ES-I3 (cell line): ENCODE results near the gene CFAP44.
A peak's percentile ranks its signal among the peaks of the same experiment; 100 is the strongest.
"Not testable (repeated sequence)": the region's sequence is repeated elsewhere in the genome, so short reads cannot be mapped to it uniquely, and the experiment has no call there.

Experiments
- H3K36me3 ChIP-seq: 2 replicates; pipeline ENCODE4 v1.6.1; 2013; ENCODE audit warnings: mild to moderate bottlenecking, low read length, control low read depth, moderate library complexity; ENCODE audit not compliant: insufficient read depth
- H3K4me1 ChIP-seq: 2 replicates; pipeline ENCODE4 v1.6.1; 2013; ENCODE audit warnings: mild to moderate bottlenecking, control low read depth, low read length; ENCODE audit not compliant: insufficient read depth
- H3K9ac ChIP-seq: 2 replicates; pipeline ENCODE4 v1.6.1; 2013; ENCODE audit warnings: low read depth, mild to moderate bottlenecking, low read length, moderate library complexity
- H3K9me3 ChIP-seq: 2 replicates; pipeline ENCODE4 v1.6.1; 2013; ENCODE audit warnings: mild to moderate bottlenecking, low read length, moderate library complexity; ENCODE audit not compliant: control insufficient read depth, insufficient read depth

CFAP44 gene

GRCh38 chr3:113441051-113441770 is at the start of gene CFAP44:
CFAP44 (minus strand) TSS chr3:113441493; CDS start chr3:113433664, 7,829 bp downstream.
- Histone ChIP-seq H3K9me3 (no peaks in the 10 kb centered on the region), H3K4me1 (no peaks in the 10 kb centered on the region), H3K36me3 (no peaks in the 10 kb centered on the region), H3K9ac (peak within 1 kb of the TSS; percentile 61; the same call in 1 of the 2 replicates)

- peaks cover 4% of the 10 kb centered on the region; the same call in 1 of the 2 replicates for H3K9me3 ChIP-seq
- H3K36me3 ChIP-seq = no peaks in the 10 kb centered on the region
- no peaks in the 10 kb centered on the region for H3K4me1 ChIP-seq
- H3K9ac ChIP-seq = no peak overlapping the region
Measured at GRCh38 chr3:113485161-113485609, 43.9 kb upstream of the CFAP44 start.

- H3K4me1 ChIP-seq = no peaks in the 10 kb centered on the region
- H3K9me3 ChIP-seq = no peaks in the 10 kb centered on the region
- no peak overlapping the region for H3K9ac ChIP-seq
- 0 out of 2 replicates have a peak, but pooled peaks cover 5% of the 10 kb centered on the region for H3K36me3 ChIP-seq
Measured at GRCh38 chr3:113468539-113468938, 27.2 kb upstream of the CFAP44 start.

GRCh38 chr3:113461488-113461887 is 20.2 kb upstream of the CFAP44 start:
- H3K4me1 ChIP-seq = no peaks in the 10 kb centered on the region
- H3K9me3 ChIP-seq = no peaks in the 10 kb centered on the region
- H3K36me3 ChIP-seq = peaks cover 6% of the 10 kb centered on the region; the same call in 1 of the 2 replicates
- H3K9ac ChIP-seq = no peak overlapping the region

GRCh38 chr3:113458554-113458953 is 17.3 kb upstream of the CFAP44 start:
- H3K9ac ChIP-seq, H3K36me3 ChIP-seq, H3K4me1 ChIP-seq, H3K9me3 ChIP-seq: not testable (repeated sequence)

- Histone ChIP-seq H3K4me1 (no peaks in the 10 kb centered on the region), H3K36me3 (peaks cover 3% of the 10 kb centered on the region; the same call in 1 of the 2 replicates), H3K9ac (no peak overlapping the region), H3K9me3 (no peaks in the 10 kb centered on the region)
Measured at GRCh38 chr3:113455446-113455845, 14.2 kb upstream of the CFAP44 start.

- no peaks in the 10 kb centered on the region for H3K4me1 ChIP-seq
- H3K36me3 ChIP-seq = no peaks in the 10 kb centered on the region; the same call in 1 of the 2 replicates
- H3K9ac ChIP-seq = no peak overlapping the region
- no peaks in the 10 kb centered on the region for H3K9me3 ChIP-seq
Measured at GRCh38 chr3:113454630-113455029, 13.3 kb upstream of the CFAP44 start.

GRCh38 chr3:113454057-113454456 is 12.8 kb upstream of the CFAP44 start:
- H3K9ac ChIP-seq = no peak overlapping the region
- H3K4me1 ChIP-seq = no peaks in the 10 kb centered on the region
- no peaks in the 10 kb centered on the region; the same call in 1 of the 2 replicates for H3K36me3 ChIP-seq
- no peaks in the 10 kb centered on the region for H3K9me3 ChIP-seq

- H3K36me3 ChIP-seq = no peaks in the 10 kb centered on the region; the same call in 1 of the 2 replicates
- H3K9ac ChIP-seq = no peak overlapping the region
- no peaks in the 10 kb centered on the region for H3K4me1 ChIP-seq
- no peaks in the 10 kb centered on the region for H3K9me3 ChIP-seq
Measured at GRCh38 chr3:113450911-113451310, 9.6 kb upstream of the CFAP44 start.

- H3K36me3 ChIP-seq = no peaks in the 10 kb centered on the region
- H3K9ac ChIP-seq = no peak overlapping the region
Measured at GRCh38 chr3:113439606-113440005, 1.7 kb downstream of the CFAP44 start.

GRCh38 chr3:113438224-113438623 is 3.1 kb downstream of the CFAP44 start:
- H3K36me3 ChIP-seq = no peaks in the 10 kb centered on the region
- no peaks in the 10 kb centered on the region for H3K4me1 ChIP-seq
- H3K9ac ChIP-seq = no peak overlapping the region
- H3K9me3 ChIP-seq = no peaks in the 10 kb centered on the region

More at GRCh38 chr3:113439606-113440005, 1.7 kb downstream of the CFAP44 start:
- H3K9me3 ChIP-seq = no peaks in the 10 kb centered on the region
- H3K4me1 ChIP-seq = no peaks in the 10 kb centered on the region

GRCh38 chr3:113437411-113437810 is 3.9 kb downstream of the CFAP44 start:
- Histone ChIP-seq H3K9ac (no peak overlapping the region), H3K36me3 (no peaks in the 10 kb centered on the region), H3K4me1 (no peaks in the 10 kb centered on the region), H3K9me3 (no peaks in the 10 kb centered on the region)

GRCh38 chr3:113436809-113437208 is 4.5 kb downstream of the CFAP44 start:
- Histone ChIP-seq H3K9ac (no peak overlapping the region), H3K4me1 (no peaks in the 10 kb centered on the region), H3K9me3 (no peaks in the 10 kb centered on the region), H3K36me3 (no peaks in the 10 kb centered on the region)

- H3K9me3 ChIP-seq = no peaks in the 10 kb centered on the region
- no peak overlapping the region for H3K9ac ChIP-seq
- H3K4me1 ChIP-seq = no peaks in the 10 kb centered on the region
- H3K36me3 ChIP-seq = no peaks in the 10 kb centered on the region
Measured at GRCh38 chr3:113431811-113432210, 9.5 kb downstream of the CFAP44 start.

- Histone ChIP-seq H3K9me3 (no peaks in the 10 kb centered on the region; the same call in 1 of the 2 replicates), H3K36me3 (no peaks in the 10 kb centered on the region; the same call in 1 of the 2 replicates)
Measured at GRCh38 chr3:113428581-113428980, 12.7 kb downstream of the CFAP44 start.

More at GRCh38 chr3:113428581-113428980, 12.7 kb downstream of the CFAP44 start:
- no peak overlapping the region for H3K9ac ChIP-seq
- no peaks in the 10 kb centered on the region for H3K4me1 ChIP-seq
